Uterus (tissue), 2 donors: ENCODE measurements around the gene C1QB.

Experiments used
- CTCF ChIP-seq, 4 experiments: fragments of 200-600 bp in 2 of 4; fragments of 450-650 bp in 2 of 4; sonication (generic) in 2 of 4; IDR thresholded peaks; one replicate each; pipeline ENCODE4 v1.5.1; 2016 to 2019; ENCODE audit warnings: antibody characterized with exemption in 4 of 4, mild to moderate bottlenecking in 2 of 4, moderate library complexity in 1 of 4
- POLR2A ChIP-seq, 2 donors: fragments of 450-650 bp; IDR thresholded peaks; one replicate each; pipeline ENCODE4 v1.6.1; 2016; ENCODE audit warnings: antibody characterized with exemption in 2 of 2, mild to moderate bottlenecking in 1 of 2, moderate library complexity in 1 of 2

- no peak for TF ChIP-seq CTCF (IDR thresholded peaks at IDR 0.05)
- no peak for TF ChIP-seq POLR2A (IDR thresholded peaks at IDR 0.05)
These were observed 52.5 kb downstream of the C1QB start for GRCh38 chr1:22705586-22705985.
